Esophagus muscularis mucosa (tissue), 3 donors: ENCODE measurements around the gene MX1.

Experiments used
- POLR2A ChIP-seq: fragments of 450-650 bp; IDR thresholded peaks from one replicate; pipeline ENCODE4 v1.6.1; 2017; ENCODE audit warnings: antibody characterized with exemption, moderate library complexity, mild to moderate bottlenecking, low read depth
- TF ChIP-seq, protein P1 (sequence below), 3 experiments: fragments of 200-600 bp in 2 of 3; fragments of 450-650 bp in 1 of 3; sonication (generic) in 2 of 3; IDR thresholded peaks; one replicate each; pipeline ENCODE4 v1.5.1; 2017 to 2019; ENCODE audit warnings: antibody characterized with exemption in 3 of 3, mild to moderate bottlenecking in 2 of 3, moderate library complexity in 1 of 3

DNA sequence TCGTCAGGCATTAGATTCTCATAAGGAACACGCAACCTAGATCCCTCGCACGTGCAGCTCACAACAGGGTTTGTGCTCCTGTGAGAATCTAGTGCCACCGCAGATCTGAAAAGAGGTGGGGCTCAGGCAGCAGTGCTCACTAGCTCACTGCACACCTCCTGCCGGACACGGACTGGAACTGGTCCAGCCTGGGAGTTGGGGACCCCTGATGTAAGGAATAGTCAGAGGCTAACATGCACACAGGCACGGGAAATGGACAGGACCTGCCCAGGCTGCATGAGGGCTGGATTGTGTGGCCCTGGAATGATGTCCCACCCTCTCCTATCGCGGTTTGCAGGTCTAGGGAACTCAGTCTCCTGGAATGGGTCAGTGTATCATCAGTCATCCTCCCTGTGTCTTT lies 23.2 kb upstream of the MX1 start:
- no peak for TF ChIP-seq POLR2A
- TF ChIP-seq, protein P1, sequence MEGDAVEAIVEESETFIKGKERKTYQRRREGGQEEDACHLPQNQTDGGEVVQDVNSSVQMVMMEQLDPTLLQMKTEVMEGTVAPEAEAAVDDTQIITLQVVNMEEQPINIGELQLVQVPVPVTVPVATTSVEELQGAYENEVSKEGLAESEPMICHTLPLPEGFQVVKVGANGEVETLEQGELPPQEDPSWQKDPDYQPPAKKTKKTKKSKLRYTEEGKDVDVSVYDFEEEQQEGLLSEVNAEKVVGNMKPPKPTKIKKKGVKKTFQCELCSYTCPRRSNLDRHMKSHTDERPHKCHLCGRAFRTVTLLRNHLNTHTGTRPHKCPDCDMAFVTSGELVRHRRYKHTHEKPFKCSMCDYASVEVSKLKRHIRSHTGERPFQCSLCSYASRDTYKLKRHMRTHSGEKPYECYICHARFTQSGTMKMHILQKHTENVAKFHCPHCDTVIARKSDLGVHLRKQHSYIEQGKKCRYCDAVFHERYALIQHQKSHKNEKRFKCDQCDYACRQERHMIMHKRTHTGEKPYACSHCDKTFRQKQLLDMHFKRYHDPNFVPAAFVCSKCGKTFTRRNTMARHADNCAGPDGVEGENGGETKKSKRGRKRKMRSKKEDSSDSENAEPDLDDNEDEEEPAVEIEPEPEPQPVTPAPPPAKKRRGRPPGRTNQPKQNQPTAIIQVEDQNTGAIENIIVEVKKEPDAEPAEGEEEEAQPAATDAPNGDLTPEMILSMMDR (IDR thresholded peaks at IDR 0.05): no peak
